OCI-LY7 (cell line): ENCODE measurements around the gene GRK3.

Experiments used
- EZH2phosphoT487 ChIP-seq: fragments of 200-600 bp; sonication (generic); IDR thresholded peaks from 2 replicates; pipeline ENCODE4 v1.6.1; 2018; ENCODE audit warnings: low read depth, borderline replicate concordance, mild to moderate bottlenecking, mixed run types, antibody characterized with exemption, low read length, moderate library complexity, mixed read lengths
- TF ChIP-seq, protein P1 (sequence below): fragments of 200-600 bp; sonication (generic); conservative IDR thresholded peaks from 2 replicates; pipeline ENCODE4 v1.5.1; 2014; ENCODE audit warnings: mild to moderate bottlenecking, antibody characterized with exemption, low read length, moderate library complexity, mixed read lengths

DNA sequence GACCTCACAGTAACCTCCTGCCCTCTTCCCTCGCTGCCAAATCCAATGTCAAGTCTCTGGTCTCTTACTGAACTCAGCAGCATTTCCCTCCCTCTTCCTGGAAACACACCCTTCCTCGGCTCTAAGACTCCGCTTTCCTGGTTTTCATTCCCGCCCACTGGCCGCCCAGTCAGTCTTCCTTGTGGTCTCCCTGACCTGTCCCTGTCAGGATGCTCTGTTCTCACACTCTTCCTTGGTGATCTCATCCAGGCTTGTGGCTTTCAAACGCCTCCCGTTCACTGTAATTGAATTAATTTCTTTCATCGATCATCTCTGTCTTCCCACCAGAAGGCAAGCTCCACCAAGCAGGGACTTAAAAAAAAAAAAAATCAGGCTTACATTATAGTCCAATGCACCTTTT, 211.1 kb downstream of the GRK3 start:
- TF ChIP-seq, protein P1, sequence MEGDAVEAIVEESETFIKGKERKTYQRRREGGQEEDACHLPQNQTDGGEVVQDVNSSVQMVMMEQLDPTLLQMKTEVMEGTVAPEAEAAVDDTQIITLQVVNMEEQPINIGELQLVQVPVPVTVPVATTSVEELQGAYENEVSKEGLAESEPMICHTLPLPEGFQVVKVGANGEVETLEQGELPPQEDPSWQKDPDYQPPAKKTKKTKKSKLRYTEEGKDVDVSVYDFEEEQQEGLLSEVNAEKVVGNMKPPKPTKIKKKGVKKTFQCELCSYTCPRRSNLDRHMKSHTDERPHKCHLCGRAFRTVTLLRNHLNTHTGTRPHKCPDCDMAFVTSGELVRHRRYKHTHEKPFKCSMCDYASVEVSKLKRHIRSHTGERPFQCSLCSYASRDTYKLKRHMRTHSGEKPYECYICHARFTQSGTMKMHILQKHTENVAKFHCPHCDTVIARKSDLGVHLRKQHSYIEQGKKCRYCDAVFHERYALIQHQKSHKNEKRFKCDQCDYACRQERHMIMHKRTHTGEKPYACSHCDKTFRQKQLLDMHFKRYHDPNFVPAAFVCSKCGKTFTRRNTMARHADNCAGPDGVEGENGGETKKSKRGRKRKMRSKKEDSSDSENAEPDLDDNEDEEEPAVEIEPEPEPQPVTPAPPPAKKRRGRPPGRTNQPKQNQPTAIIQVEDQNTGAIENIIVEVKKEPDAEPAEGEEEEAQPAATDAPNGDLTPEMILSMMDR, result no peak
- no peak for TF ChIP-seq EZH2phosphoT487
